Measurements from ENCODE around the gene ITIH4. TPM values are rescaled to one million over a fixed set of nuclear protein-coding genes. Genes with fewer than 3 reads are reported as not detected.

The ITIH4 gene
- total RNA-seq, 1 experiment from 2014 or later: 1.5 TPM

DNA sequence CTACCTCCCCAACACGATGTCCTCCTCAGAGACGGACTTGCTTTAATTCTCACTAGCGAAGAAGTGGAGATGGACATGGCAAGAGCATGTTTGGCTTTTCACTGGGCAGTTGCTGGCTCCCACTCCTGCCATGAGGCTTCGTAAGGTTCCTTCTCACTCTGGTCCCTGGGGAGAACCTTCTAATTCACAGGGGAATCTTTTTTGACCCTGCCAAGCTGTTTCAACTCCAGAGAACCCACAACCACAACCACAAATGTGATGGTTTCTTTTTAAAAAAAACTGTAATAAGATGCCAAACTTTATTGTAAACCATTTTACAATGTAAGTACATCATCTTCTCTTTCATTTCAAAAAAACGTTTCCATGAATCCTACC, 6.0 kb upstream of the ITIH4 start:
- in situ Hi-C loops (cut with HindIII; ENCODE audit: low pct_unique_long_range_greater_than_20kb, low sequenced_read_pairs) (no loop called here), intact Hi-C loops (cut with micrococcal nuclease; ENCODE audit: unreplicated experiment) (no loop called here)
- POLR2A ChIA-PET: no interaction called here
- no peak overlapping the region for H3K27ac ChIP-seq (ENCODE audit: low read length)
- no peaks in the 10 kb centered on the region for H3K9me3 ChIP-seq (ENCODE audit: control insufficient read depth, insufficient read depth, low read depth, low read length)
- no peaks in the 10 kb centered on the region for H3K27me3 ChIP-seq (ENCODE audit: control insufficient read depth, insufficient read depth, low read length)
- no TSS peak for BruUV-seq (replicated peaks)
- TF ChIP-seq TCF7L2 (IDR thresholded peaks at IDR 0.05; ENCODE audit: low read depth, low read length): no peak
- TF ChIP-seq SIN3A (IDR thresholded peaks at IDR 0.05; ENCODE audit: borderline replicate concordance, insufficient read depth, low read depth, low read length): no peak
- TF ChIP-seq, protein P1, sequence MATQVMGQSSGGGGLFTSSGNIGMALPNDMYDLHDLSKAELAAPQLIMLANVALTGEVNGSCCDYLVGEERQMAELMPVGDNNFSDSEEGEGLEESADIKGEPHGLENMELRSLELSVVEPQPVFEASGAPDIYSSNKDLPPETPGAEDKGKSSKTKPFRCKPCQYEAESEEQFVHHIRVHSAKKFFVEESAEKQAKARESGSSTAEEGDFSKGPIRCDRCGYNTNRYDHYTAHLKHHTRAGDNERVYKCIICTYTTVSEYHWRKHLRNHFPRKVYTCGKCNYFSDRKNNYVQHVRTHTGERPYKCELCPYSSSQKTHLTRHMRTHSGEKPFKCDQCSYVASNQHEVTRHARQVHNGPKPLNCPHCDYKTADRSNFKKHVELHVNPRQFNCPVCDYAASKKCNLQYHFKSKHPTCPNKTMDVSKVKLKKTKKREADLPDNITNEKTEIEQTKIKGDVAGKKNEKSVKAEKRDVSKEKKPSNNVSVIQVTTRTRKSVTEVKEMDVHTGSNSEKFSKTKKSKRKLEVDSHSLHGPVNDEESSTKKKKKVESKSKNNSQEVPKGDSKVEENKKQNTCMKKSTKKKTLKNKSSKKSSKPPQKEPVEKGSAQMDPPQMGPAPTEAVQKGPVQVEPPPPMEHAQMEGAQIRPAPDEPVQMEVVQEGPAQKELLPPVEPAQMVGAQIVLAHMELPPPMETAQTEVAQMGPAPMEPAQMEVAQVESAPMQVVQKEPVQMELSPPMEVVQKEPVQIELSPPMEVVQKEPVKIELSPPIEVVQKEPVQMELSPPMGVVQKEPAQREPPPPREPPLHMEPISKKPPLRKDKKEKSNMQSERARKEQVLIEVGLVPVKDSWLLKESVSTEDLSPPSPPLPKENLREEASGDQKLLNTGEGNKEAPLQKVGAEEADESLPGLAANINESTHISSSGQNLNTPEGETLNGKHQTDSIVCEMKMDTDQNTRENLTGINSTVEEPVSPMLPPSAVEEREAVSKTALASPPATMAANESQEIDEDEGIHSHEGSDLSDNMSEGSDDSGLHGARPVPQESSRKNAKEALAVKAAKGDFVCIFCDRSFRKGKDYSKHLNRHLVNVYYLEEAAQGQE (IDR thresholded peaks at IDR 0.05; ENCODE audit: insufficient read depth in 1 of 2, low read depth in 2 of 2, low read length in 1 of 2): no peak
- TF ChIP-seq, protein P2, sequence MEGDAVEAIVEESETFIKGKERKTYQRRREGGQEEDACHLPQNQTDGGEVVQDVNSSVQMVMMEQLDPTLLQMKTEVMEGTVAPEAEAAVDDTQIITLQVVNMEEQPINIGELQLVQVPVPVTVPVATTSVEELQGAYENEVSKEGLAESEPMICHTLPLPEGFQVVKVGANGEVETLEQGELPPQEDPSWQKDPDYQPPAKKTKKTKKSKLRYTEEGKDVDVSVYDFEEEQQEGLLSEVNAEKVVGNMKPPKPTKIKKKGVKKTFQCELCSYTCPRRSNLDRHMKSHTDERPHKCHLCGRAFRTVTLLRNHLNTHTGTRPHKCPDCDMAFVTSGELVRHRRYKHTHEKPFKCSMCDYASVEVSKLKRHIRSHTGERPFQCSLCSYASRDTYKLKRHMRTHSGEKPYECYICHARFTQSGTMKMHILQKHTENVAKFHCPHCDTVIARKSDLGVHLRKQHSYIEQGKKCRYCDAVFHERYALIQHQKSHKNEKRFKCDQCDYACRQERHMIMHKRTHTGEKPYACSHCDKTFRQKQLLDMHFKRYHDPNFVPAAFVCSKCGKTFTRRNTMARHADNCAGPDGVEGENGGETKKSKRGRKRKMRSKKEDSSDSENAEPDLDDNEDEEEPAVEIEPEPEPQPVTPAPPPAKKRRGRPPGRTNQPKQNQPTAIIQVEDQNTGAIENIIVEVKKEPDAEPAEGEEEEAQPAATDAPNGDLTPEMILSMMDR (IDR thresholded peaks at IDR 0.05): no peak
- no peak for TF ChIP-seq POLR2AphosphoS5 (IDR thresholded peaks at IDR 0.05; ENCODE audit: low read depth, low read length)
- CTCF ChIA-PET: no interaction called here
- ATAC-seq (no peak), DNase-seq (ENCODE audit: low read depth, low spot score) (no peak)
- H3K36me3 ChIP-seq (ENCODE audit: control insufficient read depth, insufficient read depth, low read length): no peaks in the 10 kb centered on the region
- peaks cover 2% of the 10 kb centered on the region for H3K4me1 ChIP-seq (ENCODE audit: control insufficient read depth, insufficient read depth, low read length)
- H3K4me3 ChIP-seq (ENCODE audit: low read depth in 2 of 2, low read length in 2 of 2): no peak overlapping the region

- Histone ChIP-seq H3K27ac (ENCODE audit: low read length) (no peak overlapping the region), H3K27me3 (ENCODE audit: control insufficient read depth, insufficient read depth, low read length) (no peaks in the 10 kb centered on the region), H3K4me3 (ENCODE audit: low read depth in 2 of 2, low read length in 2 of 2) (no peak overlapping the region), H3K36me3 (ENCODE audit: control insufficient read depth, insufficient read depth, low read length) (no peaks in the 10 kb centered on the region), H3K4me1 (ENCODE audit: control insufficient read depth, insufficient read depth, low read length) (peaks cover 6% of the 10 kb centered on the region), H3K9me3 (ENCODE audit: control insufficient read depth, insufficient read depth, low read depth, low read length) (no peaks in the 10 kb centered on the region)
- DNase-seq (ENCODE audit: low read depth, low spot score) (no peak), ATAC-seq (no peak)
- BruUV-seq (replicated peaks): no TSS peak
- POLR2A ChIA-PET: no interaction called here
- CTCF ChIA-PET: no interaction called here
- TF ChIP-seq, protein P1 (IDR thresholded peaks at IDR 0.05; ENCODE audit: insufficient read depth in 1 of 2, low read depth in 2 of 2, low read length in 1 of 2): no peak
- TF ChIP-seq, protein P2 (IDR thresholded peaks at IDR 0.05): no peak
- TF ChIP-seq SIN3A (IDR thresholded peaks at IDR 0.05; ENCODE audit: borderline replicate concordance, insufficient read depth, low read depth, low read length) (no peak), TCF7L2 (IDR thresholded peaks at IDR 0.05; ENCODE audit: low read depth, low read length) (no peak), POLR2AphosphoS5 (IDR thresholded peaks at IDR 0.05; ENCODE audit: low read depth, low read length) (no peak)
- in situ Hi-C loops (cut with HindIII; ENCODE audit: low pct_unique_long_range_greater_than_20kb, low sequenced_read_pairs) (no loop called here), intact Hi-C loops (cut with micrococcal nuclease; ENCODE audit: unreplicated experiment) (no loop called here)
Measured at GRCh38 chr3:52835766-52836470, 5.4 kb upstream of the ITIH4 start.
